Measurements from ENCODE around the gene PHLPP1.

The PHLPP1 gene

GRCh38 chr18:62856294-62856693, 141.0 kb downstream of the PHLPP1 start:
- no peak for DNase-seq

- DNase-seq = no peak
Observed at GRCh38 chr18:62857263-62857976, 142.1 kb downstream of the PHLPP1 start.

GRCh38 chr18:62860062-62860461, 144.7 kb downstream of the PHLPP1 start:
- no peak for DNase-seq

GRCh38 chr18:62862466-62862865, 147.1 kb downstream of the PHLPP1 start:
- no peak for DNase-seq

- no peak for DNase-seq
Observed at GRCh38 chr18:62863579-62864001, 148.2 kb downstream of the PHLPP1 start.

GRCh38 chr18:62865498-62865897, 150.2 kb downstream of the PHLPP1 start:
- DNase-seq = no peak

GRCh38 chr18:62867534-62867933, 152.2 kb downstream of the PHLPP1 start:
- no peak for DNase-seq

GRCh38 chr18:62868645-62869044, 153.3 kb downstream of the PHLPP1 start:
- no peak for DNase-seq

GRCh38 chr18:62870643-62871042, 155.3 kb downstream of the PHLPP1 start:
- DNase-seq = no peak

- DNase-seq = no peak
Observed at GRCh38 chr18:62875323-62875722, 160.0 kb downstream of the PHLPP1 start.

GRCh38 chr18:62876111-62876510, 160.8 kb downstream of the PHLPP1 start:
- DNase-seq = no peak

GRCh38 chr18:62876828-62877227, 161.5 kb downstream of the PHLPP1 start:
- no peak for DNase-seq

GRCh38 chr18:62877411-62878221, 162.3 kb downstream of the PHLPP1 start:
- no peak for DNase-seq

- DNase-seq = no peak
Observed at GRCh38 chr18:62878305-62878704, 163.0 kb downstream of the PHLPP1 start.

- no peak for DNase-seq
Observed at GRCh38 chr18:62880034-62880433, 164.7 kb downstream of the PHLPP1 start.

GRCh38 chr18:62880673-62881364, 165.5 kb downstream of the PHLPP1 start:
- DNase-seq = no peak

- peak in 1 of 5 donors; percentile 27 for DNase-seq
Observed at GRCh38 chr18:62881509-62882016, 166.2 kb downstream of the PHLPP1 start.

- no peak for DNase-seq
Observed at GRCh38 chr18:62883937-62884735, 168.8 kb downstream of the PHLPP1 start.

GRCh38 chr18:62885804-62886203, 170.5 kb downstream of the PHLPP1 start:
- no peak for DNase-seq

GRCh38 chr18:62894681-62895390, 179.5 kb downstream of the PHLPP1 start:
- no peak for DNase-seq

- no peak for DNase-seq
Observed at GRCh38 chr18:62897153-62897552, 181.8 kb downstream of the PHLPP1 start.

- peak in 1 of 5 donors; percentile 44 for DNase-seq
Observed at GRCh38 chr18:62898359-62898758, 183.0 kb downstream of the PHLPP1 start.
